ENCODE results near the gene STAM2. TPM values are rescaled to one million over a fixed set of nuclear protein-coding genes. Genes with fewer than 3 reads are reported as not detected.
"Not testable (repeated sequence)": the region's sequence is repeated elsewhere in the genome, so short reads cannot be mapped to it uniquely, and the experiment has no call there.

The STAM2 gene
- total RNA-seq, 2 donors from 2014 or later, result 25.9 to 27.7 TPM

DNA sequence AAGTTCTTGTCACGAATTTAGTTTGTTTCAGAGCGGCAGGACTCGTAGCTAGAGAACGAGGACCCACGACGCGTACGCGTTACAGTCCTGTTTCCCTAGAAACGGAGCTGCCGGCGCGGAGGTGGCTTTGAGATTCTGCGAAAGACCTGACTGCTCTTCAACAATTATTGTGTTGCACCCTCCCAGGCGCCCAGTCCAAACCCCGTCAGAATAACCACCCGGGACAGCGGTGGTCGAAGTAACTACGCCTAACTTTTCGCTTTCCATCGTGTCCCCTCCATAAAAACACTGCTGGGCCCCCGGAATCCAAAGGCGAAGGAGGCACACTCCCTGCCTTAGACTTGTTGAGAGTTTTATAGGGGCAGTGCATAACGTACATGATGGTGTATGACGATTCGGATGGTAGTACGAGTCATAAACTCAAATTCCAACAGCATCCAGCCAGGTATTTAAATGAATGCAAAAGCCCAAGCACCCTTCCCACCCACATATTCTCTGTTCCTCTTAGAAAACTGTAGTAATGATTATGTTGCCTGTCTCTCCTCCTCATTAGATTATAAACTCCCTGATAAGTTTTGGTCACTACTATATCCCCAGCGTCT lies 651 bp upstream of the STAM2 start:
- ATAC-seq (peak; percentile 6 to 23), DNase-seq (no peak)
- intact Hi-C loops (cut with DNase I), result loop anchor here in 1 of 2 donors (5.0 kb wide), 1 partner anchor 139 kb away; no protein-coding TSS in a partner anchor

DNA sequence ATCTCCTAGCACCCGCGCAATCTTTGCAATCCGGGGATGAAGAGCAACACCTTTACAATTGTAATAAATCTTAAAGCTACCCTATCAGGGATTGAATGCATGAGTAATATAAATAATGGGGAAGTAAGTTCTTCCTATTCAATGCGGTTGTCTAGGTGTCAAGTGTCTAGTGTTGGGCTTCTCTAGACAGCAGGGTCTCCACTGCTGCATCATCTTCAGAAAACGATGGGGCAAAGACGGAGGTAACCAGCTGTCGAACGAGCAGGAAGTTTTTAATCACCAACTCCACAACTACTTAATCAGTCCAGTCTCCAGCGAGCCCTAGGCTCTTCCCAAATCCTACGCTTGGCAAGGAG lies 573 bp downstream of the STAM2 start:
- intact Hi-C loops (cut with DNase I), result loop anchor here in 1 of 2 donors (5.0 kb wide), 1 partner anchor 138 kb away; no protein-coding TSS in a partner anchor
- ATAC-seq (peak; percentile 4 to 16), DNase-seq (no peak)

DNA sequence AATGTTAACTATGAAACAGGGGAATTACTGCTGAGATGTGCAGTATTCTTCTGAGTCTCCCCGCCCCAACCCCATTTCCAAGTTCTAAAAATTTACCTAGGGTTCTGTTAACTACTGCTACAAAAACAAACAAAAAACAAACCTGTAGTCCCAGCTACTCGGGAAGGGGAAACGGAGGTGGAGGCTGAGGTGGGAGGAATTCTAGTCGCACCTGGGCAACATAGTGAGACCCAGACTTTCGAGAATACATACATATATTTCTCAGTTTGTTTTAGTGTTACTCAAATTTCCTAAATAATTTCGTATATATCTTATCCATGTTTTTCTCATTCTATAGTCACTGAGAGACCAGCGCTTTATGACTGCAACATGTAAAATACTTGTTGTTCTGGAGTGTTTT lies 989 bp downstream of the STAM2 start:
- ATAC-seq (no peak), DNase-seq (no peak)
- intact Hi-C loops (cut with DNase I), result loop anchor here in 1 of 2 donors (5.0 kb wide), 1 partner anchor 137 kb away; no protein-coding TSS in a partner anchor

DNA sequence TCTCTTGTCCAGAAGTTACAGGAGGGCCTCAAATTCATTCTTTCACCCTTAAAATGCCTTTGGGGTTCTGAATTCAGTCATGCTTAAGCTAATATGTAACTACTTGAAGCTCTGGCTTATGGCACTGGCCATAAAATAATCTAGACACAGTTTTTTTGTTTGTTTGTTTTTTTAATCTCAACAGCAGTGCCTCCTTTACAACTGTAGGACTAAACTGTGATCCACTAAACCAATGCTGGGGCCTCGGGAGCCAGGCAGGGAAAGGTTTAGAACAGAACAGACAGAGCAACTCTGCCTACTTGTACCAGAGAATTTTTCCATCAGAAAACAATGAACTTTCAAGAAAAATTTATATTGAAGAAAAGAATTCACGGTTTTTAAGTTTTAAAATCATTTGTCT lies 1.7 kb downstream of the STAM2 start:
- DNase-seq, result no peak
- no peak for ATAC-seq
- intact Hi-C loops (cut with DNase I), result loop anchor here in 1 of 2 donors (5.0 kb wide), 1 partner anchor 137 kb away; no protein-coding TSS in a partner anchor

DNA sequence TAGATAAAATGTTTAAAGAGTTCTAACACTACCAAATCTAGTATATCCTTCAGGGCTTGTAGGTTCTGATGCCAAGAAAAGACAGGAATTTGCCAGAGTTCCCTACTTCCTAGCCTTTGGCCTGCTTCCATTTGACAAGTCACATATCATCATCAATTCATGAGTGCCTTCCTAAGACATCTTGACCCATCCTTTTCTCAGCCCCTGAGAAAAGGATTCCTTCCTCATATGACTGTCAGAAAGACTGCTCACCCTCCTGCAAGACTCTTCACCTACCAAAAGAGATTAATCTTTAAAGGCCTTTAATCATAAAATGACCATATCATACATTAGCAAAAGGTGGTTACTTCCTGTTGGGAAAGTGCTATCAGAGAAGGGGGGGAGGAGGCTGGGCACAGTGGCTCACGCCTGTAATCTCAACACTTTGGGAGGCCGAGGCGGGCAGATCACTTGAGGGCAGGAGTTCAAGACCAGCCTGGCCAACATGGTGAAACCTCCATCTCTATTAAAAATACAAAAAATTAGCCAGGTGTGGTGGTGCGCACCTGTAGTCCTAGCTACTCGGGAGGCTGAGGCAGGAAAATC lies 3.3 kb downstream of the STAM2 start:
- not testable (repeated sequence) for DNase-seq, ATAC-seq
- intact Hi-C loops (cut with DNase I), result loop anchor here in 1 of 2 donors (5.0 kb wide), 1 partner anchor 135 kb away; no protein-coding TSS in a partner anchor

DNA sequence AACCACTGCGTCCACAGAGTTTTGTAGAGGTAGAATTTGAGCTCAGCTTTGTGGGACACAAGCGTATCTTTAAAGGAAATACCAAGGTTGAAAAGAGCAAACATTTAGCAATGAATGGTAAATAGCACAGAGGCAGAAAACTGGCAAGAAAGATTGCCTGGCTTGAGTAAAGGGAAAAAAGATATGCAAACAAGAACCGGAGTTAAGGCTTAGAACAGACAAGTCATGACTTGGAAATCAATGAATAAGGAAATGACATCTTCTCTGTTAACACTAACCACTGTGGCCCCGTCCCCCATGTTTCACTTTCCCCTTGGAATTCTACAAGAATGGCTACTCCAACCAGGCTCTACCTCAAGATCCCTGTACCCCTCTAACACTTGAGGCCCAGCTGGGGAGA lies 3.8 kb downstream of the STAM2 start:
- intact Hi-C loops (cut with DNase I), result loop anchor here in 1 of 2 donors (5.0 kb wide), 1 partner anchor 134 kb away; no protein-coding TSS in a partner anchor
- ATAC-seq (no peak), DNase-seq (no peak)

DNA sequence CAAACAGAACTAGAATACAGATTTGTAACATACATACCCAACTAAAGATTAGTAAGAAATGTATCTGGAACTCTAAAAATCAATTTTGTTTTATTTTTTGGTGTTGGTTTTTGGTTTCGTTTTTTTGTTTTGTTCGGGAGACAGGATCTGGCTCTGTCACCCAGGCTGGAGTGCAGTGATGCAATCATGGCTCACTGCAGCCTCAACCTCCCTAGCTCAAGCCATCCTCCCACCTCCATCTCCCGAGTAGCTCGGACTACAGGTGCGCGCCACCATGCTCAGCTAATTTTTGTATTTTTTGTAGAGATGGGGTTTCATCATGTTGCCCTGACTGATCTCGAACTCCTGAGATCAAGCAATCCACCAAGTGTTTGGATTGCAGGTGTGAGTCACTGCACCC lies 6.4 kb downstream of the STAM2 start:
- ATAC-seq; intact Hi-C loops (cut with DNase I); DNase-seq: not testable (repeated sequence)

DNA sequence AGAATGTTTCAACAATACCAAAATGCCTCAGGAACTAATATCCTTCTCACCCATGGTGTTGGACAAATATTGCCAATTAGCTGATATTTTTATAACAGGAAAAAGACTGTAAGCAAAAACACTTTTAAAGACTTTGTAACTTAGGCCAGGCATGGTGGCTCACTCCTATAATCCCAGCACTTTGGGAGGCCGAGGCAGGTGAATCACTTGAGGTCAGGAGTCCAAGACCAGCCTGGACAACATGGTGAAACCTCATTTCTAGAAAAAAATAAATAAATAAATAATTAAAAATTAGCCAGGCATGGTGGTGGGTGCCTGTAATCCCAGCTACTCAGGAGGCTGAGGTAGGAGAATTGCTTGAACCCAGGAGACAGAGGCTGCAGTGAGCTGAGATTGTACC lies 8.1 kb downstream of the STAM2 start:
- ATAC-seq; DNase-seq; intact Hi-C loops (cut with DNase I): not testable (repeated sequence)

DNA sequence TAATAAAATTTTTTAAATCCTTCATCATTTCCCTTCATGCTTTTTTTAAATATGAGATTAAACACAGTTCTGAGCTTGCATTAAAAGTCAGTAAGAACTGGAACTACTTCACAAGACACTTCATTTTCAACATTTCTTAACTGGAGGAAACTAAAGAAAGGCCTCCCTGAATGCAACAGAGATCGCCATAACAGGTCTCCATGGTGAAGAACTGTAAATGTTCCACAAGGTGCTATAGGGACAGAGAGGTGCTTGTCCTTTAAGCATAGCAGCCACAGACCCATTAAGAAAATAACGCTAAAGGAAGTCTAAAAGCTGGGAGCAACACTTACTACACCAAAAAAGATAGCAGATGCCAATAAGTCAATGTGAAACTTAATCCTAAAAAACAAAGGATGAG lies 8.5 kb downstream of the STAM2 start:
- DNase-seq (no peak), ATAC-seq (peak in 1 of 2 donors; percentile 15)
- intact Hi-C loops (cut with DNase I), result no loop called here

DNA sequence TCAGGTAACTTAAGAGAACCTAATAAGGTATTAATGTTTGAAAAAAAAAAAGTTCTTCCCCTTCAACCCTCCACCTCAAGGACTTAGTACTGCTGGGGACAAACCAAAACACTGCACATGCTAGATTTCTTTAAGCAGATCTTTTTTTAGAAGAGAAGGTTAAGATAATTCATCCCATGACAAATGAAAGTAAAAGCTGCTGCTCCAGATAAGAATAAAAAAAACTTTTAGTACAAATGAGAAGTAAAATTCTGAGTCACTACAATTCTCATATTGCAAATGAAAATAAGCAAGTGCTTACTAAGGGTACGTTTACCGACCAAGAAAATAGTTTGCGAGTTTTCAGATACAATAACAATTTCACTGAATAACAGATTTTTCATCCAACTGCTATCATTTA lies 8.9 kb downstream of the STAM2 start:
- intact Hi-C loops (cut with DNase I), result no loop called here
- DNase-seq (no peak), ATAC-seq (peak; percentile 38 to 61)

DNA sequence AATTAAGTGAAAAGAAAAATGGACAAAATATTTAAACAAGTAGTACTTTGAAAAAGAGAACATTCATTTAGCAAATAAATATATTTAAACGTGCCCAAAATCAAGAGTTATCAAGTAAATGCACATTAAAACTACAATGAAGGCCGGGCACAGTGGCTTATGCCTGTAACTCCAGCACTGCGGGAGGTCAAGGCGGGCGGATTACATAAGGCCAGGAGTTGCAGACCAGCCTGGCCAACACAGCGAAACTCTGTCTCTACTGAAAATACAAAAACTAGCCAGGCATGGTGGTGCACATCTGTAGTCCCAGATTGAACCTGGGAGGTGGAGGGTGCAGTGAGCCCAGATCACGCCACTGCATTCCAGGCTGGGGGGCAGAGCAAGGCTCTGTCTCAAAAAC lies 9.8 kb downstream of the STAM2 start:
- DNase-seq (no peak), ATAC-seq (peak in 1 of 2 donors; percentile 12)
- intact Hi-C loops (cut with DNase I), result no loop called here

DNA sequence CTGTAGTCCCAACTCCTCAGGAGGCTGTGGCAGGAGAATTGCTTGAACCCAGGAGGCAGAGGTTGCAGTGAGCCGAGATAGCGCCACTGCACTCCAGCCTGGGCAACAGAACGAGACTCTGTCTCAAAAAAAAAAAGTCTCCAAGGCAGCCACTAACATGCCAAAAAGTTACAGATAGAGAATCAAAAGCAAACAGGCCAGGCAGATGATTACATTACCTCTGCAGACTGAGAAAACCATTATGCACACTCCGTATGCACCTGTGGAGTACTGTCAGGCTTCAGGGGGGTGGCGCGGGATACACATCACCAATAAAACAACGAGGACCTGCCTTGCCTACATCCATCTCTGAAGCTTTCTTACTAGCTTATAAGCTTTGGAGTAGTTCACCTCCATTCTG lies 10.3 kb downstream of the STAM2 start:
- intact Hi-C loops (cut with DNase I), result no loop called here
- DNase-seq (no peak), ATAC-seq (no peak)

DNA sequence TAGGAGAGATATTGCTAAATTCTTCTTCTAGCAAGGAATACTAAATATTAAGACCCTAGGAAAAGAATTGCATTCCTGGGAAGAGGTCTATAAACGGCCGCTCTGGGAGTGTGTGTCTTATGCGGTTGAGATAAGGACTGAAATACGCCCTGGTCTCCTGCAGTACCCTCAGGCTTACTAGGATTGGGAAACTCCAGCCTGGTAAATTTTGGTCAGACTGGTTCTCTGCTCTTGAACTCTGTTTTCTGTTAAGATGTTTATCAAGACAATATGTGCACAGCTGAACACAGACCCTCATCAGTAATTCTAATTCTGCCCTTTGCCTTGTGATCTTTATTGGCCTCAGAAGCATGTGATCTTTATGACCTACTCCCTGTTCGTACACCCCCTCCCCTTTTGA lies 11.9 kb downstream of the STAM2 start:
- intact Hi-C loops (cut with DNase I); DNase-seq; ATAC-seq: not testable (repeated sequence)

DNA sequence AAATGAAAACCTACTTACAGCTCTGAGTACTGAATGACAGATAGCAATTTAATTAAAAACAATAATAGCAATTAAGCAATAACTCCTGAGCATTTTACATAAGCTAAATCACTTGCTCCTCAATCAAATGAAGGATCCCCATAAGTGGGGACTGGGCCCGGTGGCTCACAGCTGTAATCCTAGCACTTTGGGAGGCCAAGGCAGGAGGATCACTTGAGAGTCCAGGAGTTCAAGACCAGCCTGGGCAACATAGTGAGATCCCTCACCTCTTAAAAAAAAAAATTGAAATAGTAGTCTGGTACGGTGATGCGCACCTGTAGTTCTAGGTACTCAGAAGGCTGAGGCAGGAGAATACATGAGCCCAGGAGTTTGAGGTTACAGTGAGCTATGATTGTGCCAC lies 13.4 kb downstream of the STAM2 start:
- ATAC-seq, result no peak
- intact Hi-C loops (cut with DNase I), result no loop called here
- no peak for DNase-seq

DNA sequence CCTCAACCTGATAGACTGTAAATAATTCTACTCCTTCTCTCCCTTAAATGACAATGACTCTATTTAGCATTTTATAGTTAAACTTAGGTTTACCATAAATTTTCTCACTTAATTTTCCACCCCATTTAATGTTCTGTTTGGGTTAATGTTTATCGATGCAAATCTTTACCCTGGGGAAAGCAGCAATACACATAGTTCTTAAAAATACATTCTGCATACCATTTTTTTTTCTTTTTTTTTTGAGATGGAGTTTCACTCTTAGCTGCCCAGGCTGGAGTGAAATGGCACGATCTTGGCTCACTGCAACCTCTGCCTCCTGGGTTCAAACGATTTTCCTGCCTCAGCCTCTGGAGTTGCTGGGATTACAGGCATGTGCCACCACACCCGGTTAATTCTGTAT lies 14.0 kb downstream of the STAM2 start:
- ATAC-seq (no peak), DNase-seq (no peak)
- intact Hi-C loops (cut with DNase I), result no loop called here

DNA sequence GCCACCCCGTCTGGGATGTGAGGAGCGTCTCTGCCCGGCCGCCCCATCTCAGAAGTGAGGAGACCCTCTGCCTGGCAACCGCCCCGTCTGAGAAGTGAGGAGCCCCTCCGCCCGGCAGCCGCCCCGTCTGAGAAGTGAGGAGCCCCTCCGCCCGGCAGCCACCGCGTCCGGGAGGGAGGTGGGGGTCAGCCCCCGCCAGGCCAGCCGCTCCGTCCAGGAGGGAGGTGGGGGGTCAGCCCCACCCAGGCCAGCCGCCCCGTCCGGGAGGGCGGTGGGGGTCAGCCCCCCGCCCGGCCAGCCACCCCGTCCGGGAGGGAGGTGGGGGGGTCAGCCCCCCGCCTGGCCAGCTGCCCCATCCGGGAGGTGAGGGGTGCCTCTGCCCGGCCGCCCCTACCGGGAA lies 15.2 kb downstream of the STAM2 start:
- intact Hi-C loops (cut with DNase I); DNase-seq; ATAC-seq: not testable (repeated sequence)

DNA sequence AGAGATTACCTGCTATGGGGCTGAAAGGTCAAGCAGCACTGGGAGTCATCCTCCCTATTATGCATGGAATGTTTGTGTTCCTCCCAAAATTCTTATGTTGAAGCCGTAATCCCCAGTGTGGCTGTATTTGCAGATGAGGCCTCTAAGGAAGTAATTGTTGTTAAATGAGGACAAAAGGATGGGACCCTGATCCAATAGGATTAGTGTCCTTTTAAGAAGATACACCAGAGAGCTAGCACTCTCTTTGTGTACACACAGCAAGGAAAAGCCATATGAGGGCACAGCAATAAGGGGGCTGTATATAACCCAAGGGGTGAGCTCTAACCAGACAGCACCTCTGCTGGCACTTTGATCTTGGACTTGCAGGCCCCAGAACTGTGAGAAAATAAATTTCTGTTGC lies 18.3 kb downstream of the STAM2 start:
- no peak for DNase-seq
- intact Hi-C loops (cut with DNase I), result no loop called here
- no peak for ATAC-seq

DNA sequence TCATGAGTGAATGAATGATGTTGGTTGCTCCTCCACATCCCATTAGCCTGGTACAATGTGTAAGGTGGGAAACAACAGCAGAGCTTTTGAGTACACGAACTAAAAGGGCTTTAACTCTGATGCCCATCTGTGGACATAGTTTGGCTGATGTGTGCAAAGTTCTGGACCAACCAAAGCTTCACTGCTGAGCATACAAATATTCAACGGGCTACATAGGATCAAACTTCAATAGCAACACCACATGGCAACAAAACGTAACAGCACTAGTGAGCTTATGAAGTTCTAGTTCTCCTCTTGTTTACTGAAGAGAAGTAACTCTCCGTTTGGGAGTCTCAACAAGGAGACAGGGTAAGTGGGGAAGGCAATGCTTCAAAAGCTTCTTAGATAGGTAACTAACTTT lies 20.4 kb downstream of the STAM2 start:
- ATAC-seq (no peak), DNase-seq (no peak)
- intact Hi-C loops (cut with DNase I), result no loop called here

DNA sequence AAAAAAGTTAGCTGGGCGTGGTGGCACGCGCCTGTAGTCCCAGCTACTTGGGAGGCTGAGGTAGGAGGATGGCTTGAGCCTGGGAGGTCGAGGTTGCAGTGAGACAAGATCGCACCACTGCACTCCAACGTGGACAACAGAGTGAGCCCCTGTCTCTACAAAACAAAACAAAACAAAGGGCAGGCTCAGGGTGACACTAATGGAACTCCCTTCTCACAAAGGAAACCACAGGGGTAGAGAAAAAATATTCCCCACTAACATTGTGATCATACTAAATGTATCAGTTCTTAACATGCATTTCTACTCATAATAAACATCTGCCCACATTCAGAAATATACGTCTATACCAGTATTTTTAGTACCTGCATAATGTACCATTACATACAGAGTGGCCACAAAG lies 21.1 kb downstream of the STAM2 start:
- ATAC-seq (no peak), DNase-seq (no peak)
- intact Hi-C loops (cut with DNase I), result no loop called here

DNA sequence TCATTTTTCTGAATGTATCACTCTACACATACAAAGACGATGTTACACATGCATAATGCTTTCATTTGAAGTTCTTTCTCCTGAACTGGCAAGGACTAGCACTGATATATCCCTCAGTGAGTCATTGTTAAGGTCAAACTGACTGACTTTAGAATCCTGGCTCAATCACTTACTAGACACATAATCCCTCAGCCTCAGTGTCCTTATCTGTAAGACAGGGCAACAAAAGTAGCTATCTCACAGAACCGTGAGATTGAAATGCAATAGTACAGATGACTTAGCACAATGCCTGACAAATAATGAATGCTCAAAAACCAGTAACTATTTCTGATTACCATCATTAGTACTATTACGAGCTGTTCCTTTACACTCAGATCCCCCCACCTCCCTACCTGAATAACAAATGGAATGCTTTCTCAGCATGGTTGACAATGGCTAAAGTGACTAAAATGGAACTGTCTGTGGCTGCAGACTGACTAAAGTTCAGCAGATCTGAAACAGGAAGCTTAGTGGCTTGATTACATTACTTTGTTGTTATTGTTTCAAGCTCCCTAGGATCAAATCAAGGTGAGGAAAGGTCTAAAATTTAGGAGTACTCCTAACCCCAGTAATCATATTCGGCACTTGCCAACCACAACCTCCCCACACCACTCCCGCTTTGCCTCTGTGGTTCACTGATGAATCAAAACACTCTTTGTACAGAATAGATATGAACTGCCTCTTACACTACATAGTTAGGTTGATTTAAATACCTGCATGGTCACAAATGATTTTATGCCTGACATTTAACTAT lies 40.9 kb downstream of the STAM2 start:
- intact Hi-C loops (cut with DNase I), result no loop called here
- ATAC-seq (peak; percentile 23 to 84), DNase-seq (no peak)

Data from left cardiac atrium (tissue), 4 donors.